Measurements from ENCODE around the gene ESRRA. TPM values are rescaled to one million over a fixed set of nuclear protein-coding genes. Genes with fewer than 3 reads are reported as not detected.

Gene ESRRA
- total and polyA plus RNA-seq, 2 of the 8 experiments (the other 6 are each of a cell fraction or from before 2014, with no cell fraction given), result 18.2 to 37.0 TPM

DNA sequence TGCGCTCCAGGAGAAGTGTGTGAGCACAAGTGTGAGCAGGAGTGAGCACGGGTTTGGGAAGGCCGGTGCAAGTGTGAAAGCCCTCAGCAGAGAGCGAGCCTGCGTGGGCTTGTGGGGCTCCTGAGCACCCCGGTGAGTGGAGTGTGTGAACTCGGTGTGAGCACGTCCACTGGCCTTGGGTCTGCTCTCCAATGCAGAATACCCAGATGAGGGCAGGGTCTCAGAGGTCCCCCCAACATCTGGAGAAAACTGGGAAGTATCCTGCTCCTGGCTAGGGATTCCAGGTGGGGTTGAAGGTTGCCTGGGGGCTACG, 1.2 kb downstream of the ESRRA start (continued):
- TF ChIP-seq SRF (IDR thresholded peaks at IDR 0.05; ENCODE audit: low read depth, low read length), result no peak
